Fibroblast of skin of right quadriceps (primary cell): ENCODE measurements around the gene DAZAP2.
A peak's percentile ranks its signal among the peaks of the same experiment; 100 is the strongest.
"Not testable (repeated sequence)": the region's sequence is repeated elsewhere in the genome, so short reads cannot be mapped to it uniquely, and the experiment has no call there.

Source experiments
- DNase-seq: peaks from one replicate; pipeline ENCODE4 v3.0.0-alpha.2; 2013

DAZAP2 gene

DNA sequence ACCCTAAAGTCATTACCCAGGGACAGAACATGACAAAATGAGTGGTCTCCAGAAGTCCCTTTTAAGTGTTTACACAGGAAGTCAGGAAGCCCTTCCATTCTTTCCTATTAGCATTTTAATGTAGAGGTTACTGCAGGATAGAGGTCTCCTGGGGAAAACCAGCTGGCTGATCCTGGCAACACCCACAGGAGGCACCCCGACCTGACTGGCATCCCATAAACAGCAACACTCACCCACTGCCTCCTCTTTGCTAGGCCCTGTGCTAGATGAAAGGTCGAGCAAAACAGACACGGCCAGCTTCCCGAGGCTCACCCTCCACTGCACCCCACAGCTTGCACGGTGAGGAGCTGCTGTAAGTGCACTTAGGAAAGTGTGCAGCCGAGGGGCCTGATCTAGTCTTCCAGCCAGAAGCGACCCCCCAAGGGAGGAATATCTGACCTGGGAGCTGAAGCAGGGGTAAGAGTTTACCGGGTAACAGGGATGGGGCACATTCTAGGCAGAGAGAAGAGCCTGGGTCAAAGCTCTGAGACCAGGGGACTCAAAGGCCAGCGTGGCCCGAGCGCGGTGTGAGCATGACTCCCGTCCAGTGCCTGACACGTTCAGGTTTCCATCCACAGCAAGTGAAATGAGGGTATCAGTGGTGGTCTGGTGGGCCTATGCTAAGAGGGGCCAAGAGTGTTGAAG lies 9.0 kb downstream of the DAZAP2 start:
- no peak for DNase-seq

DNA sequence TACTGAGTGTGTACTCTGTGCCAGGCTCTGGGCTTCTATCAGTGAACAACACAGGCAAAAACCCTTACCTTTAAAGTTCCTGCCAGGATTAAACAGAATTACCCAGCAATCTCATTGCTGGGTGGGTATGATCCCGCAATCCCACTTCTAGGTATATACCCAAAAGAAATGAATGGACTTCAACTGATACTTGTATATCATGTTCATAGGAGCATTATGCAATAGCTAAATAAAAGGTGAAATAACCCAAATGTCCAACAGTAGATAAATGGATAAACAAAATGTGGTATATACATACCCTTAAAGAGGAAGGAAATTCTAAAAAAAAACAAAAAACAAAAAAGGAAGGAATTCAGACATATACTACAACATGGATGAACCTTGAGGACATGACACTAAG lies 14.7 kb downstream of the DAZAP2 start:
- DNase-seq = no peak

DNA sequence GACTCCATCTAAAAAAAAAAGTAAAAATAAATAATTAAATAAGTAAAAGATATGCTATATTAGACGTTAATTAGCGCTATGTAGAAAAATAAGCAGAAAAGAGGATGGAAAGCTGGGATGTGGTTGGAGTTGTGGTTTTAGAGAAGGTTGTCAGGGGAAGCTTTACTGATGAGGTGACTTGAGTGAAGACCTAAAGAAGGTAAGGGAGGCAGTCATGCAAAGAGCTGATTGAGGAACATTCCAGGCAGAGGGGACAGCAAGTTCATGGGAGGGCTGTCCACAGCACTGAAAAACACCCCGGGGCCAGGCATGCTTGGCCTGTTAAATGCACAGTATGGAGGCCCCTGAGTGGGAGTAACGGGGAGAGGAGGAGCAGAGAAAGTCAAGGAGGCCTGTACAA lies 15.9 kb downstream of the DAZAP2 start:
- no peak for DNase-seq

DNA sequence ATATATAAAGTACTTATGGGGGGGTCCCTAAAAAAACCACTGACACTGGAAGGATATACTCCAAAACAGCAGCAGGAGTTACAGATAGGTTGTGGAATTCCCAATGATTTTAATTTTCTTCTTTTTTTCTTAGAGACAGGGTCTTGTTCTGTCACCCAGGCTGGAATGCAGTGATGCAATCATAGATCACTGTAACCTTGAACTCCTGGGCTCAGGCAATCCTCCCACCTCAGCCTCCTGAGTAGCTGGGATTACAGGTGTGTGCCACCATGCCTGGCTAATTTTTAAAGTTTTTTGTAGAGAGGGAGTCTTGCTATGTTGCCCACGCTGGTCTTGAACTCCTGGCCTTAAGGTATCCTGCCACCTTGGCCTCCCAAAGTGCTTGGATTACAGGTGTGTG lies 21.0 kb downstream of the DAZAP2 start:
- DNase-seq = not testable (repeated sequence)

DNA sequence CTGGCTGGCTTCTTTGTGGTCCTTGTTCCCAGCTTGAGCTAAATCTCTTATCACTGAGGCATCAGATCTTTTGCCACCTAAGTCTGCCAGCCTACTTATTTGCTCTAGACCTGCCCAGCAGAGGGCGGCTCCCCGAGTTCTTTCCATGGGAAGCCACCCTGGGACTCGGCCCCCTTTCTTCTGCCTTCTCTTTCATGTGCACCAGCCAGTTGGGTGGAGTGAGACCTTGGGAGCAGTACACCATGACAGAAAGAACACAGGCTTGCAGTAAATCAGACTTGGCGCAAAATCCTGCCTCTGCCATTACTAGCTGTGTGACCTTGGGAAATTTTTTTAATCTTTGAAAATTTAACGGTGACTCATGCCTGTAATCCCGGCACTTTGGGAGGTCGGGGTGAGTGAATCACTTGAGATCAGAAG lies 24.1 kb downstream of the DAZAP2 start:
- DNase-seq = peak; percentile 63

DNA sequence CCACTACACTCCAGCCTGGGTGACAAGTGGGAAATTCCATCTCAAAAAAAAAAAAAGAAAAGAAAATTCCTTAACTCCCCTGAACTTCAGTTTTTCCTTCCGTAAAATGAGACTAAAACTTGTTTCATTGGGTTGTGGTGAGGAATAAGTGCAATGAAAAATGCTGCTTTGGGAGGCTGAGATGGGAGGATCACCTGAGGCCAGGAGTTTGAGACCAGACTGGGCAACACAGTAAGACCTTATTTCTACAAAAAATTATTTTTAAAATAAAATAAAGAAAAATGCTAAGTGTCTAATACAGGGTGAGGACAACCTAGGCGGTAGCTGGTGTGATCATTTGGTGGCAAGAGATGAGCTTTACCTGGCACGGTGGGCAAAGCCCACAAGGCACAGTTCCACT lies 24.7 kb downstream of the DAZAP2 start:
- no peak for DNase-seq

DNA sequence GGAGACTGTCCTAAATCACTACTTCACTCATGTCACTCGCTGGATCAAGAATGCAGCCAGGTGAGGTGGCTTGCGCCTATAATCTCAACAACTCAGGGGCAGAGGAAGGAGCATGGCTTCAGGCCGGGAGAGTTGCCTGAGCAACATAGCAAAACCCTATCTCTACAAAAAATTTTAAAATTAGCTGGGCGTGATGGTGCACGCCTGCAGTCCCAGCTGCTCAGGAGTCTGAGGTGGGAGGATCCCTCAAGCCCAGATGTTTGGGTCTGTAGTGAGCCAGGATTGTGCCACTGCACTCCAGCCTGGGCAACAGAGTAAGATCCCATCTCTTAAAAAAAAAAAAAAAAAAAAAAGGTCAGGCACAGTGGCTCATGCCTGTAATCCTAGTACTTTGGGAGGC lies 25.7 kb downstream of the DAZAP2 start:
- DNase-seq = no peak

DNA sequence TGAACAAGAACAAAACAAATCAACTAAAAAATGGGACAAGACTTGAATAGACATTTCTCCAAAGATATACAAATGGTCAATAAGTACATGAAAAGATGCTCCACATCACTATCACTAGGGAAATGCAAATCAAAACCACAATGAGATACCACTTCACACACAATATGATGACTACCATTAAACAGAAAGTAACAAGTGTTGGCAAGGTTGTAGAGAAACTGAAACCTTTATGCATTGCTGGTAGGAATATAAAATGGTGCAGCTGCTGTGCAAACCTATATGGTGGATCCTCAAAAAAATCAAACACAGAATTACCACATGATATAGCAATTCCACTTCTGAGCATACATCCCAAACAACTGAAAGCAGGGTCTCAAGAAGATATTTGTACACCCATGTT lies 26.4 kb downstream of the DAZAP2 start:
- no peak for DNase-seq

DNA sequence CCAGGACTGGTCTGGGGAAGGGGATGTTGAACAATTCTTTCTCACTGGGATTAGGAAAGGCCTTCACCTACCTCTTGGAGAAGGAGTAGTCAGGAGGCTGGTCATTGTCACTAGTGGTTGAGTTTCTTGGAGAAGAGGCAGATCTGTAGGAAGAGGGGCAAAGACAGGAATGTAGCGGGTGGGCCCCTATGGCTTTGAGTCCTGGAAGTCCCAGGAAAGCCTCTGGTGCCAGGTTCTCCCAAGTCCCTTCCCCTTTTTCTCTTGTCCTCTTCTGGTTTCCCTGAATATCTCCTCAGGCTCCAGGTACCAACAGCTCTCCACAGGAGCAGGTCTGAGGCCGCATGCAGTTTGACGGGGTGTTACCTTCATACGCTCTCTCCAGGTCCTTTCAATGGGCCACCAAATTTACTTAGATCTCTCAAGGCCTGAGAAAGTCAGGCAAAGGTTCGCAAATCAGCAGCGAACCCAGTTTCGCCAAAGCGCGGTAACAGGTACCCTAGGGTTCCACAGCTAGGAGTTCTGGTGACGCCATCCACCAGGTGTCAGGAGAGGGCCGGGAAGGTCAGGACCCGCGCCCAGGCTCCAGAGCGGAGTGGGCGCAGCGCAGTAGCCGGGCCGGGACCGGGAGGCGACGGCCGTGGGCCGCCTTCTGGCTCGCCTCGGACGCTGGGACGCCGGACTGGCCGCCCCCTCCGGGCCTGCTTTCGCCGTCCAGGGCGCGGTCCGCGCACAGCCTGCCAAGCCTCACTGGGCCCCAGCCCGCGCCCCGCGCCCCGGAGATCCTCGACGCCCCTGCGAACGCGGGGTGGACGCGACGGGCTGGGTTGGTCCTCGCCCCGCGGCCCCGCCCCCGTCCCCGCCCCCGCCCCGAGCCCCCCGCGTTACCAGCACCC lies 30.8 kb downstream of the DAZAP2 start:
- DNase-seq = peak; percentile 42

DNA sequence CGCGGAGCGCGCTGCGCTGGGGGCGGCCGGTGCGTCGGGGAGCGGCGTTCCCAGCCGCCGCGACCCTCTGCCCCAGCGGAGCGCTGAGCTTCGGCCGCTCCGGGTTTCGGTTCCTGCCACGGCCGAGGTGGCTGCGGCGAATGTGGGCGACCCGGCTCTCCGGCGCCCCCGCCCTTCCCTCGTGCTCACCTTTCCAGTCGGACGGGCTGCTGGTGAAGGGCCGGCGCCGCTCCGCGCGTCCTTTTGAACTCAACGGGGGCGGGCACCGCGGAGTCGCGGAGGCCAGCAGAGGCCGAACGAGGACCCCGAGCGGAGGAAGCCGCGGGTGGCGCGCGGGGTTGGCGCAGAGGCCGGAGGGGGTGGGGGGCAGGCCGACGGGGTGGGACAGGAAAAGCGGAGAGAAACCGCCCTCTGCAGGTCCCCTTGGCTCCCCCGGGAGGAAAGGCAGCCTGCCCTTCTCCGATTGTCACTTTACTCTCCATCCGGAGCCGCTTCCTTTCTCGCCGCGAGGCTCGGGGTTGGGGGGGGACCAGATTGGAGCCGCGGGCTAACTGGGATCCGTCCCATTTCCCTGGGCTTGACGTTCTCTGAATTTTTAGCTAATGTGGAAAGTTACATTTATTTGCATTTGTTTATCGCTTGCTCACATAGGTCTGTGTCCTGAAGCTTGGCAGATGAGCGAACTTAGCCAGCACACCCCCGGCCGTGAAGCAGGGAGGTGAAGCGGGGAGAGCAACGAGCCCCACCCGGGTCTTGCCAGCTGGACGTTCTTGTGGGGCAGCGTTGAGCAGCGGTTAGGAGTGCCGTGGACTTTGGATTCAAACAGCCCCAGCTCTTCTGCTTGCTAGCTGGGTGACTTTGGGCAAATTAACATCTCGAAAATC lies 31.7 kb downstream of the DAZAP2 start, which contains the start of gene SMAGP:
SMAGP (minus strand) TSS at position 349 of the 884 bp plus-strand sequence. CDS start 1,137 bp downstream, outside the sequence.
- DNase-seq = peak; percentile 36

DNA sequence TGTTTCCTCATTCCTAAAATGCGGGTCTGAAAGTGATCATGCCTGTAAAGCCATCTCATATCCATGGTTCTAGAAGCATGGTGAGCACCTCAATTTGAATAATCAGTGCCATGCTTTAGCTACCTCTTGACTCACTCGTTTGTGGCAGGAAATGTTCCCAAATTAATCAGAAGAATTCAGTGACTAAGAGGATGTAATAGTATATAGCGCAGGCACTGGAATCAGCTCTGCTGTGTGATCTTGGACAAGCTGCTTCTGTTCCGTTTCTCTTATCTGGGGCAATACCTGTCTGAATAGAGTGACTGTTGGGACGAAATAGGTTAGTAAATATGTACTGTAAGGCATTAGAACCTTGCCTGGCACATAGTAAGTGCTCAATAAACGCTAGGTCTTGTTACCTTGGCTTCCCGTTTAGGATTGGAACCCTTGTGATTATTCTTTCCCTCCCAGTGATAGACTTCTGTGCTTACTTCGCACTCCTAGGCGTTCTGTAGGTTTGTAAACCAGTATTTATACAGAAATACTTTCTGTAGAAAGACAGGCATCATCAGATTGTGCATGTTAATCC lies 32.4 kb downstream of the DAZAP2 start:
- peak; percentile 89 for DNase-seq

DNA sequence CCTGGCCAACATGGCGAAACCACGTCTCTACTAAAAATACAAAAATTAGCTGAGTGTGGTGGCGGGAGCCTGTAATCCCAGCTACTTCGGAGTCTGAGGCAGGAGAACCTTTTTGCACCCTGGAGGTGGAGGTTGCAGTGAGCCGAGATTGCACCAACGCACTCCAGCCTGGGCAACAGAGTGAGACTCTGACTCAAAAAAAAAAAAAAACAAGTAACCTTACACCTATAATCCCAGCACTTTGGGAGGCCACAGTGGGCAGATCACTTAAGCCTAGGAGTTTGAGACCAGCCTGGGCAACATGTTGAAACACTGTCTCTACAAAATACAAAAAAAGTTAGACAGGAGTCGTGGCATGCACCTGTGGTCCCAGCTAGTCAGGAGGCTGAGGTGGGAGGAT lies 34.2 kb downstream of the DAZAP2 start:
- not testable (repeated sequence) for DNase-seq

DNA sequence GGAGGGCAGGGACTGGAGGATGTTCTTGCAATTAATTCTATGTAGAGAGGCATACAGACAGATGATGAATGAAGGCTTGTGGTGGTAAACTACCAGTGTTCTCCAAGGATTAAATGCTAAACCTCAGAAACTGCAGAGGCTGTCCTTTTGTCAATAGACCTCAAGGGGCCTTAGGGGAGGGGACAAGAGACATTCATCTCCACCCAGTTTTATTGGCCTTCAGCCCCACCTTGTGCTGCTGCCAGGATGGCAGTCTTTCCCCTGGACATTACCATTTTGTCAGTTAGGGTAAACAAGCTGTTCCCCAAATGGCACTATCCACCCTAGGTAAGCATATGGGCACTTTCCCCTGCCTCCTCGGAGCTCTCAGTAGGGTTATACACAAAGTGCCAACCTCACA lies 36.5 kb downstream of the DAZAP2 start:
- DNase-seq = no peak

DNA sequence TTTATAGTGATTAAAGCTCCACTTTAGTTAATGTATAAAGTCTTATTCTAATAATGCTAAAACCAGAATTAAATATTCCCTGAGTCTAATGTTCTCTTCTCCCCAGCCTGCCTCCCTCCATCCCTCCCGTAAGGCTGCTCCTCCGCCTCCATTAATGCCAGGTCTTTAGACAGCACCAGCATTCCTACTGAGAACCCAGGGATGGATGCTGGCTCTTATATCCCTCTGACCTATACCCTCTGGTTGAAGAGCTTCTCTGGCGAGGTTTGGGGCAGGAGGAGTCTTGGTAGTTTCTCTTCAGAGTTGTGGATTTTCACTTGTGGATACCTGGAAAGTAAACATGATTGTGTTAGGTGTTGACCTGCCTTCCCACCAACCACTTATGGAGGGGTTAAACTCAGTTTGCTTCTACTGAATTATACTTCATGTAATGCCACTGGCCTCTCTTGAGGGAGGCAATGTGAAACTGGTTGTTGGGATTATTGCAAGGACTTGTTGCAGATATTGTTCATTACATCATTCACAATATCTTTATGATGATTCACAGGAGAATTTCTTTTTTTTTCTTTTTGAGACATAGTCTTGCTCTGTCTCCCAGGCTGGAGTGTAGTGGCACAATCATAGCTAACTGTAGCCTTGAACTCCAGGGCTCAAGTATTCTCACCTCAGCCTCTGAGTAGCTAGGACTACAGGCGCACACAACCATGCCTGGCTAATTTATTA lies 42.7 kb downstream of the DAZAP2 start:
- DNase-seq = peak; percentile 56

DNA sequence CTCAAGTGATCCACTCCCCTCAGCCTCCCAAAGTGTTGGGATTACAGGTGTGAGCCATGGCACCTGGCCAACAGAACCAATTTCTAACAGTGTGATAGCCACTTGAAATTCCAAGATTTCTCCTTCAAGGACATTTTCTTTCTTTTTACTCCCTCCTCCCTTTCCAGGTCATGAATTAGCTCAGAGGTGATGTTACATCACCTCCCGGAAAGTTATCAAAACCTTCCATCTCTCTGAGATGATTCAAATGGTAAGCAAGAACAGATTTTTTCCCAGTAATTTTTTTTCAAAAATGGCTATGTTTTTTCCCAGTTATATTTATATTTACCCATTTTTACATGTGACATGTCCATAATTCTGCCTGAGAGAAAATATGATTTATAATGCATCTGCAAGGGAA lies 47.2 kb downstream of the DAZAP2 start:
- DNase-seq = no peak

DNA sequence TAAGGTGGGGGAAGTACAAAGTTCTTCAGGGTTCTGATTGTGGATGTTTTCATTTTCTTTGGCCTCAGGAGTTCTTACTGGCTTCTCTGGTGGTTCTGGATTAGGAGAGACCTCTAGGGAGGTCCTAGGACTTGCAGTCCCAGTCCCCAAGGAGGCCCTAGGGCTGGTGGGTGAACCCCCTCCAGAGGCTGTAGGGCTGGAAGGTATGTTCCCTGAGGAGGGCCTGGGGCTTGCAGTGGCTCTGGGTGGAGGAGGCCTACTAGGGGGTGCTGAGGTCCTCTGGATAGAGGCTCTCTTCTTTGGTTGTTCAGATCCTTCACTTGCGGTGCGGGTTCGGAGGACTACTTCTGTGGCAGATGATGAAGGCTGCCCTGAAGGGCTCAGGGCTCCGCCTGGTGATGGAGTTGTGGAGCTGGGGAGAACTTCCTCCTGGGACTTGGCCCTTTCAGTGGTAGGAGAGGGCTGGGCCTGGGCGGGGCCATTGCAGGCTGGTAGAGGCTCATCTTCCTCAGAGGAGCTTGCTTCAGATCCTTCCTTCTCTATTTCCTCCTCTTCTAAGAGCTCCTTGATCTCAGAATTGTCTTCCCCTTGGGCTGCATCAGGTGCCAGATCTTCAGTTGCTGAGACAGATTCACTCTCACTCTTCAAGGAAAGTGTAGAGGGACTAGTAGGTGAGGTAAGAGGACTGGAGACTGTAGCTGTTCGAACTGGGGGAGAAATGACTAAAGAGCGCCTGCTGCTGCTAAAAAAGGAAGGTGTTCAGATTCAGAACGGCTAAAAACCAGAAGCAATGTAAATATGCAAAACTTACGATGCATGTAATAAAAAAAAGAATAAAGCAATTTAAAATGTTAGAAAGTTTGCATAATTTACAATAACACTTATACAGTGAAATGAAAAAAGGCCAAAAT lies 53.2 kb downstream of the DAZAP2 start:
- DNase-seq = not testable (repeated sequence)
